ENCODE data around the gene FBN2. TPM values are rescaled to one million over a fixed set of nuclear protein-coding genes. Genes with fewer than 3 reads are reported as not detected.

The FBN2 gene
- total and polyA plus RNA-seq, 2 experiments from 2014 or later, result 725 to 2,094 TPM

GRCh38 chr5:128234928-128235641 lies 303.0 kb downstream of the FBN2 start:
- TF ChIP-seq, protein P1, sequence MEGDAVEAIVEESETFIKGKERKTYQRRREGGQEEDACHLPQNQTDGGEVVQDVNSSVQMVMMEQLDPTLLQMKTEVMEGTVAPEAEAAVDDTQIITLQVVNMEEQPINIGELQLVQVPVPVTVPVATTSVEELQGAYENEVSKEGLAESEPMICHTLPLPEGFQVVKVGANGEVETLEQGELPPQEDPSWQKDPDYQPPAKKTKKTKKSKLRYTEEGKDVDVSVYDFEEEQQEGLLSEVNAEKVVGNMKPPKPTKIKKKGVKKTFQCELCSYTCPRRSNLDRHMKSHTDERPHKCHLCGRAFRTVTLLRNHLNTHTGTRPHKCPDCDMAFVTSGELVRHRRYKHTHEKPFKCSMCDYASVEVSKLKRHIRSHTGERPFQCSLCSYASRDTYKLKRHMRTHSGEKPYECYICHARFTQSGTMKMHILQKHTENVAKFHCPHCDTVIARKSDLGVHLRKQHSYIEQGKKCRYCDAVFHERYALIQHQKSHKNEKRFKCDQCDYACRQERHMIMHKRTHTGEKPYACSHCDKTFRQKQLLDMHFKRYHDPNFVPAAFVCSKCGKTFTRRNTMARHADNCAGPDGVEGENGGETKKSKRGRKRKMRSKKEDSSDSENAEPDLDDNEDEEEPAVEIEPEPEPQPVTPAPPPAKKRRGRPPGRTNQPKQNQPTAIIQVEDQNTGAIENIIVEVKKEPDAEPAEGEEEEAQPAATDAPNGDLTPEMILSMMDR (IDR thresholded peaks at IDR 0.05; ENCODE audit: low read depth, low read length), result no peak
- H3K27me3 ChIP-seq, result no peaks in the 10 kb centered on the region
- H3K9me3 ChIP-seq (ENCODE audit: low read depth), result no peaks in the 10 kb centered on the region
- H3K4me1 ChIP-seq (ENCODE audit: low read depth), result peaks cover 23% of the 10 kb centered on the region
- no peak overlapping the region for H3K4me3 ChIP-seq
- DNase-seq (ENCODE audit: low read depth in 1 of 2, low spot score in 1 of 2), result no peak
- no peak overlapping the region for H3K27ac ChIP-seq
- no peaks in the 10 kb centered on the region for H3K36me3 ChIP-seq

- Histone ChIP-seq H3K36me3 (no peaks in the 10 kb centered on the region), H3K4me1 (ENCODE audit: low read depth) (peaks cover 8% of the 10 kb centered on the region), H3K27me3 (no peaks in the 10 kb centered on the region), H3K9me3 (ENCODE audit: low read depth) (no peaks in the 10 kb centered on the region), H3K4me3 (no peak overlapping the region), H3K27ac (no peak overlapping the region)
- TF ChIP-seq, protein P1 (IDR thresholded peaks at IDR 0.05; ENCODE audit: low read depth, low read length), result no peak
- DNase-seq (ENCODE audit: low read depth in 1 of 2, low spot score in 1 of 2), result peak in 1 of 2 donors; percentile 58
Observed at GRCh38 chr5:128228521-128228920, 309.5 kb downstream of the FBN2 start.

GRCh38 chr5:128228008-128228407 lies 310.0 kb downstream of the FBN2 start:
- Histone ChIP-seq H3K9me3 (ENCODE audit: low read depth) (no peaks in the 10 kb centered on the region), H3K36me3 (no peaks in the 10 kb centered on the region), H3K4me3 (no peak overlapping the region), H3K4me1 (ENCODE audit: low read depth) (peaks cover 13% of the 10 kb centered on the region), H3K27me3 (no peaks in the 10 kb centered on the region), H3K27ac (no peak overlapping the region)
- peak in 1 of 2 donors; percentile 84 for DNase-seq (ENCODE audit: low read depth in 1 of 2, low spot score in 1 of 2)
- TF ChIP-seq, protein P1 (IDR thresholded peaks at IDR 0.05; ENCODE audit: low read depth, low read length), result no peak

- peaks cover 18% of the 10 kb centered on the region for H3K4me1 ChIP-seq (ENCODE audit: low read depth)
- no peak for DNase-seq (ENCODE audit: low read depth in 1 of 2, low spot score in 1 of 2)
- TF ChIP-seq, protein P1 (IDR thresholded peaks at IDR 0.05; ENCODE audit: low read depth, low read length), result no peak
Observed at GRCh38 chr5:128225245-128226030, 312.6 kb downstream of the FBN2 start.

DNA sequence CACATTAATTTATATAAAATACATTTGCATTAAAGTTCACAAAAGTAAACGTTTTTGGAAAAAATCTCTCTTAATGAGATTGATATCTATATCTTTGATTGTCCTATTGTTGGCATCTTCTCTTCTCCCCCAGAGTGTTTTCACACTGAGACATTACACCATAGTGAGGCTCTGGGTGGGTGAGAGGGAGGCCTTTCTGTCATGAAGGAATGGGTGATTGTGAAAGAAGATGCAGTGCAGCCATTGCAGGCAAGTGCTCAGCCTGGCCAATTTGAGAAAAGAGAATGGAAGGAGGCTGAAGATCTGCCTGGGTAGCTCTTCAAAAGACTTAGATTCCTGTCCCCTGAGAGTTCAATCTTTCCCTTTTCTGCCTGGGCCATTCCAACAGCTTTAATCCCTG lies 313.7 kb downstream of the FBN2 start:
- TF ChIP-seq, protein P1 (IDR thresholded peaks at IDR 0.05; ENCODE audit: low read depth, low read length), result no peak
- Histone ChIP-seq H3K9me3 (ENCODE audit: low read depth) (no peaks in the 10 kb centered on the region), H3K36me3 (no peaks in the 10 kb centered on the region), H3K4me3 (no peak overlapping the region), H3K27me3 (no peaks in the 10 kb centered on the region), H3K27ac (no peak overlapping the region), H3K4me1 (ENCODE audit: low read depth) (peaks cover 18% of the 10 kb centered on the region)
- peak in 1 of 2 donors; percentile 56 for DNase-seq (ENCODE audit: low read depth in 1 of 2, low spot score in 1 of 2)

More at GRCh38 chr5:128225245-128226030, 312.6 kb downstream of the FBN2 start:
- H3K4me3 ChIP-seq, result no peak overlapping the region
- no peaks in the 10 kb centered on the region for H3K9me3 ChIP-seq (ENCODE audit: low read depth)
- H3K36me3 ChIP-seq, result no peaks in the 10 kb centered on the region
- no peak overlapping the region for H3K27ac ChIP-seq
- H3K27me3 ChIP-seq, result no peaks in the 10 kb centered on the region

Data from cardiac muscle cell (in vitro differentiated cells and primary cell).